NCI-H82 treated with DMSO at 0.1 percent for 48 hours (cell line): ENCODE data around the gene KMT5B.

Experiments
- DNase-seq: peaks from one replicate; lab custom pipeline; 2025; ENCODE audit not compliant: unreplicated experiment; lab: John Stamatoyannopoulos, UW

The KMT5B gene

DNA sequence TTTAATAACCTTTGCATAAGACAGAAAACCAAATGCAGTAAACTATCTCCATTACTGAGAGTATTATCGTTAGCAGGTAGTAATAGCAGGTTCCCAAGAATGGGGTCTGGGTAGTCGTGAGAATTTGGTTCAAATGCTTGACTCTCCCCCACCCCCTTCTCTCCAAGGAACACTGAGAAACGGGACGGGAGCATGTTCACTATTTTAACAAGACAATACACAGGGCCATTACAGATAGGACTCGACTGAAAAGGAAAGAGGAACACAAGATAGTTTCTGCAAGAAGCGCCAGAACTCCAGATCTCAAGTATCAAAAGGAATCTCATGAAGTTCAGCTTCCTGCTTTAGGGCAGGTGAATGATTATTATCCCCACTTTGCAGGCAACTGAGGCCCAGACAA, 27.0 kb downstream of the KMT5B start:
- no peak for DNase-seq

DNA sequence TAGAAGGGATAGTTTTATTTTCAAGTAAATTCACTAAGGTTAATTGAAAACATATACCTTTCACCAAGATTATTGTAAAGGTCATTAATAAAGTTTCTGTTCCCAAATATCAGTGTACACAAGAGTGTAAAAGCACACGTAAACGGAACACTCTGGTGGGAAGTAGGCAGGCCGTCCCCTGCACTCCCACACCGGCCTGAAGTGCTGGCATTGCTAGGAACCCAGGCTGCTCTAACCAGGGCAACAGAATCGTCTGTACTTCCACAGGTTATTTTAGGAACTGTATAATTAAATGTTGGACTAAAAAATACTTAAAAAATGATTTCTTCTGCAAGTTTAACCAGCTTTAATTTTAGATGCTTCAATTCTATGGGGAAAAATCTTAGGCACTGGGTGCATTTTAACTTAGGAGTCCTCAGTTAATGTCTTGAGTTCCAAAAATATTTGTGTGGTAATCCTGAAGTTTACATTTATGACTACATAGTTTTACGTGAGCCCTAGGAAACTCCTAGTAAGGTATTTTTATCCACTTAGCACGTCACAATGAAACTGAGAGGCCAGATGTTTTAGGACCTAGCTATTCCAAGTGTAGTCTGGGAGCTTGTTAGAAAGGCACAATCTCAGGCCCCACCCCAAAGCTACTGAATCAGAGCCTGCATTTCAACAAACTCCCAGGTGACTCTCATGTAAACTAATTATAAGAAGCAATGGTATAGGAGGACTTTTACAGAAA, 31.2 kb downstream of the KMT5B start:
- DNase-seq: no peak

GRCh38 chr11:68179847-68180246, 33.2 kb downstream of the KMT5B start:
- DNase-seq: no peak

- no peak for DNase-seq
Observed at GRCh38 chr11:68177877-68178276, 35.2 kb downstream of the KMT5B start.

DNA sequence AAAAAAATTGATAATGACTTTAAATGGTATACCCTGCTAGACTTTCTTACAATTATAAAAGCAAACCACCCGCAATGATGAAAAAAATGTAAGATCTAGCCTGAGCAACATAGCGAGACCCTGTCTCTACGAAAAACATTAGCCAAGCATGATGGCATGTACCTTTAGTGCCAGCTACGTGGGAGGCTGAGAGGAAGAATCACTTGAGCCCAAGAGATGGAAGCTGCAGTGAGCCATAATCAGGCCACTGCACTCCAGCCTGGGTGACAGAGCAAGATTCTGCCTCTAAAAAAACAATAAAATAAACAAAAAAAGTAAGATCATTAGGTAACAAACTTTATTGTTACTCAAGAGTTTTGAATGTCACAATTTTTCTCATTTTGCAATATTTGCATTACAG, 39.2 kb downstream of the KMT5B start:
- DNase-seq: no peak

DNA sequence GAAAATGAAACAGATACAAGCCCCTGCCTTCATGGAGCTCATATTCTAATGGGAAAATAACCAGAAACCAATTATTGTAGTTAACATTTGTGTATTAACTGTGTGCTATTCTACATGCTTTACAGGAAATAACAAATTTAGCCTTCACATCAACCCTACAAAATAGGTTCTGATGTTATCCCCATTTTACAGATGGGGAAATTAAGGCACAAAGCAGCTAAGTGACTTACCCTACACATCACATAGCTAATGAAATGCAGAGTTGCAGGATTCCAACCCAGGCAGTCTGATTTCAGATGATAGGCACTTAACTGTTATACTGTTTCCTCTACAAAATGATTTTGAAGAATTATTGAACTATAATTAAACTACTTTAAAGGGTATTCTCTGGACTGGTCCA, 43.7 kb downstream of the KMT5B start:
- DNase-seq: no peak

- DNase-seq: no peak
Observed at GRCh38 chr11:68168694-68169093, 44.4 kb downstream of the KMT5B start.

DNA sequence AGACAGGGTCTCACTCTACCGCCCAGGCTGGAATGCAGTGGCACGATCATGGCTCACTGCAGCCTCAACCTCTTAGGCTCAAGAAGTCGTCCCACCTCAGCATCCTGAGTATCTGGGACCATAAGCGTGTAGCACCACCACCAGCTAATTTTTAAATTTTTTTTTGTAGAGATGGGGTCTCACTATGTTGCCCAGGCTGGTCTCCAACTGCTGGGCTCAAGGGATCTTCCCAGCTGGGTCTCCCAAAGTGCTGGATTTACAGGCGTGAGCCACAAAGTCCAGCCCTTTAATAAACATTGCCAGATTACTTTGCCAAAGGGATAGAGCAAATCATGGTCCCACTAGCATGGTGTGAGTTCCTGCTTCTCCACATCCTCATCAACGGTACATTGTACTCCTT, 45.6 kb downstream of the KMT5B start:
- DNase-seq: no peak

DNA sequence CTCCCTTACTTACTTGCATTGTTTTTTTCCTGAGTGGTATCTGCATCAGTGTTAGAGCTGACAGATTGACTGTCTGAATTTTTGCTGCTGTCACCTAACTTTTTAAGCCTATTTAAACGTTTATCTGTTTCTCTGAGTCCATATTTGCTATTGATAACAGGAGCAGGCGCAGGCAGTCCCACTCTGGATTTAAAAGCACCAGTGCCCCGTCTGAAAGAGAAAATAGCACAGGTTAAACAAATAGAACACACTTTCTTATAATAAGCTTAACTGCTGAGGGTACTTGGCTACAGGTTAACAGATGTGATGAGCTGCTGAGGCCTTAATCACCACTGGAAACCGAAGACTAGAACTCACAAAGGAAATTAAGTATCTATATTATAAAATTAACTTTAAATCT, 46.1 kb downstream of the KMT5B start:
- DNase-seq: no peak

DNA sequence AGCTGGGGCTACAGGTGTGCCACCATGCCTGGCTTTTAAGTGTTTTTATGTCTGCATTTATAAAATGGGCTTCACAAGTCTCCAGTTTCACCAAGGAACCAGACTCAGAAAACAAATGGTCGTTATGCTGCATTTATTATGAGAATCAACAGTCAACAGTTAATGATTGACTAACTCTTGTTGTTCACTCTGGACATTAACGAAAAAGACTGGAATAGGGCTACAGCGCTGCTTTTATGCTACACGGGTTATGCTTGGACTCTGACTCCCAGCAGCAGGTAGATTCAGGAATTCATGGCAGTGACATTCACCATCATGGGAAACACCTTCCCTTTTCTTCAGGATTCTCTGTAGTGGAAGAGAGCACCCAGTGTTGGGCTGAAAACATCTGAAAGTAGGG, 47.5 kb downstream of the KMT5B start:
- DNase-seq: no peak

- DNase-seq: no peak
Observed at GRCh38 chr11:68164437-68164836, 48.7 kb downstream of the KMT5B start.

GRCh38 chr11:68163691-68164090, 49.4 kb downstream of the KMT5B start:
- DNase-seq: no peak

DNA sequence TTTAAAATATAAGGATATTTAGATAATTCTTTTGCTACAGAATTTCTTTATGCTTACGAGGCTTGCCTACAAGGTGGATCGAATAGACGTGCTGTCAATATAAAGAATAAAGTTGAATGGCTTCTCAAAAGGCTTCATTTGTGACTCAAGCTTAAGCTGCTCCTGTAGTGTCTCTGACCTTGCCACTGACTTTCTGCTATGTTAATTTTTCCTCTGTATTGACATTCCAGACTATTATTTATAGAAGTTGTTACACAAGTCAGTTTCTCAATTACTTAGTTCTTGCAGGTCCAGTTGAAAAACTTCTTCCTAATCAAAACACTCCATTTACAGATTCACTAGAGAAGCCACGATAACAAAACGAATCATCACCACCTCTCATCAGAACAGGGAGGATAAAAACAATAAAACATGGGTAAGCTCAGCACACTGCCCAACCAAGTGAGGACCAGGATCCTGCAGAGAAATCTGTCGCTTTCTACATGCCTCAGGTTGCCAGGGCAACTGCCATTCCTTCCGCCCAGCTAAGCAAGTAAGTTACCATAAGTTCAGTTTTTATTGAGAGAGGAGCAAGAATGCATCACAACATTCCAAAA, 52.9 kb downstream of the KMT5B start:
- DNase-seq: no peak

DNA sequence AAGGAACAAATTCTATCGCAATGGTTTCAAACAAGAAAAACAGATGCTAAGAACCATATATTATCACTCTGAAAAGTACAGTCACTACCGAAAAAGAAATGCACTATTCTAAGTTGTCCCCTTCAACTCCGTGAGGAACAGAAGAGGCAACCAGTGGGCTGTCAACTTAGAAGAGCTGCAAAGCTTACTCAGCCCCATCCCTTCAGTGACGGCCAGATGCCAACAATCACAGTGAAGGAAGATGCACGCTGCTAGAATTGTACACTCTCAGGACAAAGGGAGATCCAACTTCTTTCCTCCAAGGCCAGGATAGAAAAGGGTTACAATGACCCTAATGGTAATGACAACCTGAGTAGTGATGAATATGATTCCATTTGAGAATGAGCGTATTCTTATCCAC, 53.4 kb downstream of the KMT5B start:
- no peak for DNase-seq

GRCh38 chr11:68159161-68159560, 53.9 kb downstream of the KMT5B start:
- no peak for DNase-seq

DNA sequence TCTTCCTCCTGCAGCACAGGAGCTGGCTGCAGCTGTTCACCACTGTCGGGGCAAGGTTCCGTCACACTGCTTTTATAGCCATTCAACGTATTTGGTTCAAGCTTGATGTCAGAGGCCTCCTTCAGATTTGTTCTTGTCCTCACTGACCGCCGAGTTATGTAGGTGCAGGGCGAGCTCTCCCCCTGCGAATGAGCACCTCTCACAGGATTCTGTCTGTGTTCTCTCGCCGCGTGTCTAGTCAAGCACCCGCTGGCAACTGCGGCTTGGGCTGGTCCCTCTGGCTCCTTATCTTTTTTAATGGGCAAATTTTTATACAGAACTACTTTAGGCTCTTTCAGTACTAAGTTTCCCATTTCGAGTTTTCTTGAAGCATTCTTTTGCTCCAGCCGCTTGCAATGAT, 54.5 kb downstream of the KMT5B start:
- DNase-seq: no peak

DNA sequence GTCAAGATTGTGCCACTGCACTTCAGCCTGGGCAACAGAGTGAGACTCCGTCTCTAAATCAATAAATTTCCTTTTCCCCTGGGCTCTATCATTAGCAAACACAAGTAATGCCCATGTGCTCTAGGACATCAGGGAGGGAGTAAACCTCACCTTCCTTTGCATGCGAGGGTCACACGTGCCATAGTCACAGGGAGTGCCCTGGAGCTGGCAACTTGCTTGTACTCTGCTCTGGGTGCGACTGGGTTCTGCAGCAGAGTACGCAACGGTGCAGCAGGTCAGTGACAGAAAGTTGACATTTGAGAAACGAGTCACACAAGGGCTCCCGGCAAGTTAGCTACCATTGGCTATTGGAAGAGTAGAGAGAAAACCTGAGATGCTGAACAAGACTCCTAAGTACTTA, 59.4 kb downstream of the KMT5B start:
- DNase-seq: no peak

GRCh38 chr11:68150037-68150436, 63.1 kb downstream of the KMT5B start:
- no peak for DNase-seq

DNA sequence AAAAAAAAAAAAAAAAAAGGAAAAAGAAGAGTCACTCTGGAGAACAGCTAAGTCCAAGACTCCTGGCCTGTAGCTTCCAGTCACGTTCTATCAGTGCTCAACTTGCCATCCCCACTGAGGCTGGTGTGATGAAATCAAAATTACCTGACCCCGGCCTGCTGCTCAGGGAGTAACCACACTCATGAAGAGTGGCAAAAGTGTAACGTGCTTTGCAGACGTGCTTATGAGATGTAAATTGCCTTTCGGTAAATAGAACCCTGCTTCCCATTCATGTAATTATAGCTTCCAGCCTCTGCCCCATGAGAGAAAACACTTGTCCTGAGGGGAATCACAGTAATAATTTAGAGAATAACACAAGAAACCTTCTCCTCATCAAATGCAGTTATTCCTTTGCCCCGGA, 63.7 kb downstream of the KMT5B start:
- DNase-seq: no peak

- DNase-seq: no peak
Observed at GRCh38 chr11:68148879-68149278, 64.2 kb downstream of the KMT5B start.

- DNase-seq: no peak
Observed at GRCh38 chr11:68148071-68148805, 64.9 kb downstream of the KMT5B start.

DNA sequence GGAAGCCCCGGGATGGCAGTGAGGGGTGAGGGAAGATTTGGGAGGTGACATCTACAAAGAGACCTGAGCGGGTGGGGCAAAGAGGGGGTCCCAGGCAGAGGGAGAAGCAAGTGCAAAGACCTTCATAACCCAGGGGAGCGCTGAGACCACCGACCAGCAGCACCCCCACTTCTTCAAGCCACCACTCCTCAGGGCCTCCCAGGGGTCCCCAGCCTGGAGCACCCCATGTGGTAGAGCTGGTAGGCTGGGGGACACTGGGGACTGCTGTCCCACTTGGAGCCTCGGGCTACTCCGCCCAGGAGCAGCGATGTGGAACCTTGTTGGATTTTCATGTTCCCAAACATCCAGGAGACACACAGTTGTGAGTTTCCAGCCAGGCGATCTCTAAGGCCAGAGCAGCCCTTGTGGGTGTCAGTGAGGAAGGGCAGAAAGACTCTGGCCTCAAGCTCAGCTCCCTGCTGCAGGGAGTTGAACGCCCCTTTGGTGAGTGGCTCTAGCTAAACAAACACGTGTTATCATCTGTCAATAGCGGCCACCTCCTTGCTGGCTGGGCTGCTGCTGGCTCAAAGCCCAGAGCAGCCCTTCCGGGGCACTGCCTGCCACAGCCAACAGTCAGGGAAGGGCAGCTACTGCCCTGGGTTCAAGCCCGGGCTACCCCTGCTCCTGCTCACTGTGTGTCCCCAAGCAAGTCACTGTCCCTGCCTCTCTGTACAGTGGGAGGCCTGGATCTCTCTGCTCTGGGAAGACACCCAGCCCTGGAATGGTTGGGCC, 66.2 kb downstream of the KMT5B start:
- no peak for DNase-seq
